NCI-H524 (cell line): ENCODE measurements around the gene WNT9B.
"Not testable (repeated sequence)": the region's sequence is repeated elsewhere in the genome, so short reads cannot be mapped to it uniquely, and the experiment has no call there.

Experiments
- DNase-seq, 2 experiments: peaks; one replicate each; lab custom pipeline; 2025; lab: John Stamatoyannopoulos, UW

WNT9B gene

DNA sequence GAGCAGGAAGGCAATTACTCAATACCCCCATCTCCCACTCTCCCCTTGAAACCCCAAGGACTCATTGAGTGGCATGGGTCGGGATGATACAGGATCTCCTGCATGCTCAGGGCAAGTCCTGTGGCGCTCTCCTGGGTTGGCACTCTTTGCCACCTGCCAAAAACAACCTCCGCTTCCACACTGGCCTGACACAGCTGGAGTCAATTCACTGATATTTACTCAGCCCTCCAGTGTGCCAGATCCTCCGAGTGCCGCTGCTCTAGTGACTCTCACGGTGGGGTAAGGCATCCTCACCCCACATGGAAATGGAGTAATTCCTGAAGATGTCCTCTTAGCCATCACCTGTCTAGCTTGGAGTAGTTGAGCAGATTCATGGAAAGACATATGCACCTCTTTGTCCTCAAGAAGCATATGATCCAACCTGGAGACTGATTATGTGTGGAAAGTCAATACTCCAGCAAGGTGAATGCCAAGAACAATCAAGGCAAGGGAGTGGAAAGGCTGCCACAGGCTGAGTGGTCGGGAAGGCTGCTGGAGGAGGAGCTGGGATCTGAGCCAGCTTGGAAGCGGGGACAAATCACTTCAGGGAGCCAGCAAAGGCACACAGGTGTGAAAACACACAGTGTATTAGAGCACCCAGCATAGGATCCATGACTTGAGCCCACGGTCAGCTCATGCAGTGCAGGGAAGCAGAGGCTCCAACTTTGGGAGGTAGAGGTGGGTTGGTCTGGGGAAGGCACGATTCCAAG, 59.0 kb downstream of the WNT9B start:
- no peak for DNase-seq

DNA sequence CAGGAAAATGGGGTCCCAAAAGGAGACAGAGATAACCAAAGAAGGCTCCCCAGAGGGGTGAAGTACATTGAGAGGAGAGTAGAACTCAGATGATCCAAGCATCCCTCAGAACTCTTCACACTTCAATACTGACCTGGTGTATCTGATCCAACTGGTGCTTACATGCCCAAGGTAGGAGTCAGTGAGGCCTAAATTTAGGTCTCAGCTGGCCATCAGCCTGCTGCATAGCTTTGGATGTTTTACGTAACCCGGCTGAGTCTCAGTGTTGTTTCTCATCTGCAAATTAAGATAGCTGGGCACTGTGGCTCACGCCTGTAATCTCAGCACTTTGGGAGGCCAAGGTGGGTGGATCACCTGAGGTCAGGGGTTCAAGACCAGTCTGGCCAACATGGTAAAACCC, 59.9 kb downstream of the WNT9B start:
- no peak for DNase-seq

DNA sequence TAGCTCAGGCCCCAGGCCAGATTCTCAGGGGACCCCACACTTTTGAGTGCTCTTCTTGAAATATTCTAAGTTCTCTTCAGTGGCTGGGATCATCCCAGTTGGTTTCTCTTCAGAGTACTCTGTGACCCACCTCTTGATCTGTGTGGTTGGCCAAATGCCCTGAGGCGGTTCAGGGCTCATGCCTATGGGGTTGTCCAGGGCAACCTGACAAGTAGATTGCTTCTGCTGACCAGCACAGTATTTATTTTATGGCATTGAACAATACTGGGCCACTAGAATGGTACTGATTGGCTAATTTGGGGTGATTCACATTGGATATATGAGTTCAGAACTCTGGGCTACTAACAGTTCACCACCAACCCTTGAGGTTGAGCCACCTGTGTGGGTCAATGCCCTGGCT, 64.2 kb downstream of the WNT9B start:
- no peak for DNase-seq

DNA sequence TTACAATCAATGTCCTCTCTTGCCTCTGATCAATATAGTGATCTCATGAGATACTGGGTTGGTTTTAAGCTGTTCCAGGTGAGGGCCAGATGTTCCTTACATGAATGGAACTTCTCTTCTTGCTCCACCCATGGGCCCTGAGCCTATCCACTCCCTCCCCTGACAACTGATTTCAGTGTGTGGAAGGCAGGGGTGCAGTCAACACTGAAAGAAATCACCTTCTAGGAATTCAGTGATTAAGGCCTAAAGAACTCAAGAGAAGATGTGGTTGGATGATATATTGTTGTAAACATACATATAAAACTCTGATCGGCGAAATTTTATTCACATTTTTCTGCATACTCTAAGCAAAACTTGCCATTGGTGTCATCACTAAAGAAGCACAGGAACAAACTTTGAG, 64.8 kb downstream of the WNT9B start:
- no peak for DNase-seq

DNA sequence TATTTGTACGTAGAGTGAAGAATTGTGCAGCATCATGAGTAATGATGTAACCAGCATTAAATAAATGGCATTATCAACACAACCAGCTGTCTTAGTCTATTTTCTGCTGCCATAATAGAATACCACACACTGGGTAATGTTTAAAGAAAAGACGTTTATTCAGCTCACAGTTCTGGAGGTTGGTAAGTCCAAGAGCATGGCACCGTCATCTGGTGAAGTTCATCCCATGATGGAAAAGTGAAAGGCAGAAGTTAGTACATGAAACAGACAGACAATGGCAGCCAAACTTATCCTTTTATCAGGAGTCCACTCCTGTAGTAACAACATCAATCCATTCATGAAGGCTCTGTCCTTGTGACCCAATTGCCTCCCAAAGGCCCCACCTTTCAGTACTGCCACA, 65.2 kb downstream of the WNT9B start:
- DNase-seq = no peak

DNA sequence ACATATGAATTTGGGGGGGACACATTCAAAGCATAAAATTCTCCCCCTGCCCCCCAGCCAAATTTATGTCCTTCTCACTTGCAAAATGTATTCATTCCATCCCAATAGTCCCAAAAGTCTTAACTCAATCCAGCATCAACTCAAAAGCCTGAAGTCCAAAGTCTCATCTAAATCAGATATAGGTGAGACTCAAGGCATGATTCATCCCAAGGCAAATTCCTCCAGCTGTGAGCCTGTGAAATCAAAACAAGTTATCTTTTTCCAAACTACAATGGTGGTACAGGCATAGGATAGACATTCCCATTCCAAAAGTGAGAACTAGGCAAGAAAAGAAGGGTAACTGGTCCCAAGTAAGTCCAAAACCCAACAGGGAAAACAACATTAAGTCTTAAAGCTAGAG, 65.7 kb downstream of the WNT9B start:
- DNase-seq = no peak

DNA sequence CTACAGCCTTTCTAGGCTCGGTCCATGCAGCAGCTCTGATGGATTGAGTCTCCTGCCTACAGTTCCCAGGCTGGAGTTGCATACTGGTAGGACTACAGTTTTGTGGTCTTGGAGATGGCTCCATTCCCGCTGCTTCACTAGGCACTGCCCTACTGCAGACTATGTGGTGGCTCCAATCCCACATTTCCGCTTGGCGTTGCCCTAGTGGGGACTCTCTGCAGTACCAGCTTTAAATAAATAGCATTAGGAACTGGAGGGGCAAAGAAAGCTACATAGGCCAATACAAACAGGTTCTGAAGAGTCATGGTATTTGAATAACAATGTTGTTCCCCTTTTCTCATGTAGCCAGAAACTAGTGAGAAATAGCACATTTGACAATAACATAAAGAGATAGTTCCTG, 66.1 kb downstream of the WNT9B start:
- no peak for DNase-seq

DNA sequence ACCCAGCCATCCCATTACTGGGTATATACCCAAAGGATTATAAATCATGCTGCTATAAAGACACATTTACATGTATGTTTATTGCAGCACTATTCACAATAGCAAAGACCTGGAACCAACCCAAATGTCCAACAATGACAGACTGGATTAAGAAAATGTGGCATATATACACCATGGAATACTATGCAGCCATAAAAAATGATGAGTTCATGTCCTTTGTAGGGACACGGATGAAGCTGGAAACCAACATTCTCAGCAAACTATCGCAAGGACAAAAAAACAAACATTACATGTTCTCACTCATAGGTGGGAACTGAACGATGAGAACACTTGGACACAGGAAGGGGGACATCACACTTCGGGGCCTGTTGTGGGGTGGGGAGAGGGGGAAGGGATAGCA, 70.6 kb downstream of the WNT9B start:
- DNase-seq = not testable (repeated sequence)

DNA sequence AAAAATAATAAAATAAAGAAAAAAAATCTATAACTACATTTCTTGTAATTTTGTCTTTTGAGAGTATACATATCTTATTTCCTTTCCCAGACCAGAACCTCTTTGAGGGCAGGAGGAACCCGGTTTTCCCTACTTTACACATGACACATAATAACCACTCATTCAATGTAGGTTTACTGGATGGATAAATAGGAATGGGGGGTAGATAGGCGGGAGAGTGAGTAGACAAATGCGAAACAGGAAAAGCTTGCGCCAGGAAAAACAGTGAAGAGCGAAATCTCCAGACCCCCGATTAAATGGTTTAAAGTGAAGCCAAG, 71.1 kb downstream of the WNT9B start:
- no peak for DNase-seq

DNA sequence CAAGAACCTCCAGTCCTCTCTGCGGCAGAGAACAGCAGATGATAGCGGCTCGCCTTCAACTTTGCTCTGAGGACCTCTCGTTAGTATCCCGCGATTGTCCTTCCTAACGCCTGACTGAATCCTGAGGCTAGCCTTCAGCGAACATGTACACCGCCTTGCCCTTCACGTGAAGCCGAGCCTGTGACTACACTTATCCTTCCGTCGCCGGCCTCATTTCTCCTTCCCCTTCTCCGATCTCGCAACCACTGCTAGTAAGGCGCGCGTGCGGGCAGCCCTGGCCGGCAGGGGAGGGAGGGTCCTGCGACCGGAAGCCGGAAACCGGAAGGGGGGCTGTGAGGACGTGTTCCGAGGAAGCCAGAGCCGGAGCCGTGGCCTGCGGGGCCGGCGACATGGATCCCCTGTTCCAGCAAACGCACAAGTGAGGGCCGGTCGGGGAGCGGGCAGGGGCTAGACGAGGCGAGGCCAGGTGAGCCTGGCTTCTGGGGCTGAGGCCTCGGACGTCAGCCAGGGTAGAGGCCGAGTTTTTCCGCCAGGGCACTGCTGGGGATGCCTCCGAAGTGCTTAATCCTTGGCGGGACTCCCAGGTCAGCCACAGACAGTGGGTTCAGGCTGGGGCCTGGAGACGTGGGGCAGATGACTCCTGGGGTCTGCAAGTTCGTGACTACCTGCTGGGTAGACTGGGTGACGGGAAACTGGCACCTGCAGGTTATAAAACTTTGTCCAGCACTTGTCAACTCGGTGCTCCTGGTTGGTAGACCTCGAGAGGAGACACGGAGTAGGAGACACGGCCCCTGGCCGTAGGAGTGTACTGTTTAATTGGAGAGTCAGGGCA, 71.6 kb downstream of the WNT9B start, which contains the start of gene GOSR2:
Gene GOSR2, plus strand, starts transcription at position 357 of the 832 bp plus-strand sequence. Its CDS starts 33 bp downstream, at position 390.
- DNase-seq = peak; percentile 96 to 97

DNA sequence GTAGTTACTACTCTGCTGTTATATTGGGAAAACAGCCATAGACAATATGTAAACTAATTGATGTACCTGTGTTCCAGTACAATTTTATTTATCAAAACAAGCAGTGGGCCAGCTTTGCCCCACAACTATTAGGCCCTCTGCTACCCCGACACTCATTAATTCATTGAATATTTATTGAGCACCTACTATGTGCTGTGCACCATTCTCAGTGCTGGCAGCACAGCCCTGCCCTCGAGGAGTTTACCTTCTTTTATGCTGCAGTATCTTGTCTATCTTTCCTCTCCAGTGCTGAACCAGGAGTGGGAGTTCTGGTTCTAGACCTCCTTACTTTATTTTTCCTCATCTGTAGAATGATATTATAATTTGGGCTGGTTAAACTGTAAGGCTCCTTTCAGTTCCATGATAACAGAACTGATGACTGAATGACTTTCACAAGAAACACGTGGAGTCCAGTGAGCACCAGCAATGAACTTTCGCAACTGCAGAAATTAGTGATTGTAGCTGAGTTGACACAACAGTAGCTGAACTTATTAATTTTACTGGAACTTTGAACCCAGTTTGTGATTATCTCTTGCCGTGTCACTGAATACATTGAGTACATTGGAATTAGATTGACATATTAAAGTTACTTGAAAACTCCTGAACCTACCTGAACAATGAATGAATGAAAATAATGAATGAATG, 73.9 kb downstream of the WNT9B start:
- no peak for DNase-seq

DNA sequence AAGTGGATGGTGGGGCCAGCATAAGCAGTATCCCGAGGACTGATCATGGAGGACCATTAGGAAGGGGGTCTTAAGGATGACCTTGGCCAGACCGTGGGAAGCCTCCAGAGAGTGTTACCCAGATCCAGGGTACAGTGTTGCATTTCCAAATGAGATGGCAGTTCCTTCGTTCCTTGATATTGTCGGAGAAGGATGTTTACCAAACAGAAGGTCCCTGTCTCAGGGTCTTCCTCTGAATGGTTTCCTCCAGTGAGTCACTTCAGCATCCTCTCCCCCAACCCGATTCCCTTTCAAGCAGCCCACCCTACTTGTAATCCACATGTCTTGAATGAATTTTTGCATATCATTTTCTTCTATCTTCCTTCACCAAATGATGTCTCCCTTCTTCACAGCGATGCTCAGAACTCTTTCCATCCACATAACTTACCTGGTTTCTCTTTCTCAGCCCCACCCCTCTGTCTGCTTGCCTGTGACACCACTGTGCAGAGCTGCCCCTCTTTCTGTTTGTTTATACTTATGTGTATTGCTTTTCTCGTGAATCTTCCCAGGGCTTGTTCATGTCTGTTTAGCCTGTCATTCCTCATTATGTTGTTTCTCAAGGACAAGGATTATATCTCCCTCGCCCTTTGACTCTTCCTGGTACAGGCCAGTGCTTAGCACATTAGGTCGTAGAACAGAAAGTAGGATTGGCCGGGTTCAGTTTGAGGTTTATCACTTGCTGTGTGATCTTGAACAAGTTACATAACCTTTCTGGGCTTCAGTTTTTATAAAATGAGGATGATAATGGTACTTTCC, 77.3 kb downstream of the WNT9B start:
- DNase-seq = no peak

DNA sequence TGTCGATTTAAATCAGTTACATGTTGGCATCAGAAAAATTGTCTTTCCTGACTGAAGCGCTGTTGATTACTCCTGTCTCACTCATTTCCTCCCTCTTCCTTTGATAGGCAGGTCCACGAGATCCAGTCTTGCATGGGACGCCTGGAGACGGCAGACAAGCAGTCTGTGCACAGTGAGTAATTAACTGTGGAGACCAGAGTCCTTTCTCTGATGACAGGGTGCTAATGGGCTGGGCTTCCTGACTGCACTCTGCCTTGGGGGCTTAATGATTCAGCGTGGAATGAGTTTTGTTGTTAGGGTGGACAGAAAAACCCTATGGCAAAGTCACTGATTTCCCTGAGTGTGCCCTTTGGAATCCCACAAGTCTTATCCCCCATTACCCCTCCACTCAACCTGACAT, 78.0 kb downstream of the WNT9B start:
- DNase-seq = peak in 1 of 2 experiments; percentile 21

DNA sequence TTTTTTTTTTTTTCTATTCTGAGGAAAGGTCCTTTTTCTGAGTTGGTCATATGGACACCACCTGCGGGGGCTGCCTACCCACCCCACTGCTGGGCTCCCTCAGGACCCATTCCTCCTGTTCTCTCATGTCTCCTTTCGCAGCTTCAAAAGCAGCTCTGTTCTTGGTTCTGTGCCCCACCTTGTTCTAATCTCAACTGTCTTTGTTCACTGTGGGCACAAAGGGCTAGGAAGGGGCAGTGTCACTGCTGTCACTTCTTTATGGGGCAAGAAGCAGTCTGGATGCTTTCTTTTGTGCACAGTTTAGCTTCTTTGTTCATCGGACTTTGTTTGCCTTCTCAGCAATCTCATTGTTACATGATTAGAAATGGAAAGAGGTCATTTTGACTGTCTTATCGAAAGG, 78.7 kb downstream of the WNT9B start:
- DNase-seq = no peak

DNA sequence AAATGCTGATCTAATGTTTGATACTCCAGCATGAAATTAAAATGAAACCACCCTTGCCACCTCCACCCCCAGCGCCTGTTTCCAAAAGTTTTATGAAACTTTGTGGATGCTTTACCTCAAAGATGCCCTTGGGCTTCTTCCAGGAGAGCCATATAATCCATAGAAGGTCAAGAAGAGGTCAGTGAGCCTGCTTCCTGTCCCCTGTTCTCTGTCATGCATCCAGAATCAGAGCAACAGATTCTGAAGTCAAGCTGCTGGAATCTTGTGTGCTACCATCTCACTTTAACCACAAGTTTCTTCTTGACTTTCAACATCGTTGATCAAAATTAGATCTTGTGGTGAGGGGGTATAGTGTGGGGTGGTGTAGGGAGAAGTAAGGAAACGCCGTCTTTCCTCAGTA, 80.2 kb downstream of the WNT9B start:
- no peak for DNase-seq

DNA sequence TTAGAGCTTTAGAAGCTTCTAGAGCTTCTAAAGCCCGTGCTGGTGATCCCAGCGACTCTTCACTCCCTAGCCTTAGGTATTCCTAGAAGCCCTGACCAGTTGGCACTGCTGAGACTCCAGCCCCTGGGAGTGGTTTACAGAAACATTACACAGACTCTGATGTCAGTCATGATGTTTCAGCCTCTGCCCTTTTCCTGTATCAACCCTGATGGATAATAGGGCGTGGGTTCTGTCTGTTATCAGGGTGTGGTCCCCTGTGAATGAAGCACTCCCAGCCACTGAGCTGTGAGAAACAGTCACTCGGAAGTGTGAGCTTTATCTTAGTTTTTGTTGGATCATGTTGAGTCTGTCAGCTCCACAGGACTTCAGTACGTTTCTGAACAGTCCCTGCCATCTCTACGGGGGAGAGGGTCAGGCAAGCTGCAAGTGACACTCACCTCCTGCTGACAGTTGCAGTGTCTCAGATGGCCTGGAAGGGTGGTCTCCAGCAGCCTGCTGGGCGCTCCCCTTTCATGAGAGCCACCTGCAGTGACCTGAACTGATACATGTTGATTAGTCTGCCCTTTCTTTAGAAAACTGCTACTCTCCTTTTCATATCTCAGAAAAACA, 84.4 kb downstream of the WNT9B start:
- DNase-seq = no peak
